DOHH2 (cell line): ENCODE data around the gene SPOCK1.

ENCODE experiments used
- EZH2phosphoT487 ChIP-seq: fragments of 200-600 bp; sonication (generic); IDR thresholded peaks from 2 replicates; pipeline ENCODE4 v1.6.1; 2017; ENCODE audit warnings: borderline replicate concordance, mild to moderate bottlenecking, antibody characterized with exemption, low read length, moderate library complexity, mixed read lengths
- TF ChIP-seq, protein P1 (sequence below): fragments of 200-600 bp; sonication (generic); IDR thresholded peaks from one replicate; pipeline ENCODE4 v1.5.1; 2014; ENCODE audit warnings: antibody characterized with exemption, mild to moderate bottlenecking, low read depth, low read length; ENCODE audit not compliant: poor library complexity, severe bottlenecking

GRCh38 chr5:137001026-137001569, 498.0 kb downstream of the SPOCK1 start:
- TF ChIP-seq, protein P1, sequence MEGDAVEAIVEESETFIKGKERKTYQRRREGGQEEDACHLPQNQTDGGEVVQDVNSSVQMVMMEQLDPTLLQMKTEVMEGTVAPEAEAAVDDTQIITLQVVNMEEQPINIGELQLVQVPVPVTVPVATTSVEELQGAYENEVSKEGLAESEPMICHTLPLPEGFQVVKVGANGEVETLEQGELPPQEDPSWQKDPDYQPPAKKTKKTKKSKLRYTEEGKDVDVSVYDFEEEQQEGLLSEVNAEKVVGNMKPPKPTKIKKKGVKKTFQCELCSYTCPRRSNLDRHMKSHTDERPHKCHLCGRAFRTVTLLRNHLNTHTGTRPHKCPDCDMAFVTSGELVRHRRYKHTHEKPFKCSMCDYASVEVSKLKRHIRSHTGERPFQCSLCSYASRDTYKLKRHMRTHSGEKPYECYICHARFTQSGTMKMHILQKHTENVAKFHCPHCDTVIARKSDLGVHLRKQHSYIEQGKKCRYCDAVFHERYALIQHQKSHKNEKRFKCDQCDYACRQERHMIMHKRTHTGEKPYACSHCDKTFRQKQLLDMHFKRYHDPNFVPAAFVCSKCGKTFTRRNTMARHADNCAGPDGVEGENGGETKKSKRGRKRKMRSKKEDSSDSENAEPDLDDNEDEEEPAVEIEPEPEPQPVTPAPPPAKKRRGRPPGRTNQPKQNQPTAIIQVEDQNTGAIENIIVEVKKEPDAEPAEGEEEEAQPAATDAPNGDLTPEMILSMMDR: no peak
- no peak for TF ChIP-seq EZH2phosphoT487
